Measurements from ENCODE around the gene HGS. TPM values are rescaled to one million over a fixed set of nuclear protein-coding genes. Genes with fewer than 3 reads are reported as not detected.
A peak's percentile ranks its signal among the peaks of the same experiment; 100 is the strongest.

Gene HGS
- total and polyA plus RNA-seq, 2 of the 13 experiments (the other 11 are each of a cell fraction or from before 2014, with no cell fraction given): 73.3 to 78.1 TPM

GRCh38 chr17:81666342-81667191 is 17.2 kb upstream of the HGS start, which contains the start of the genes CCDC137 and OXLD1 (continued):
- peak; percentile 70 for TF ChIP-seq HOXD1 (CRISPR knock-in tag; IDR thresholded peaks at IDR 0.05)
- peak; percentile 76; the same call in 1 of the 2 replicates for TF ChIP-seq ZFP37 (CRISPR knock-in tag; IDR thresholded peaks at IDR 0.05; ENCODE audit: borderline replicate concordance)
- no peak for TF ChIP-seq ZNF570 (CRISPR knock-in tag; IDR thresholded peaks at IDR 0.05; ENCODE audit: borderline replicate concordance)
- TF ChIP-seq ZNF772 (CRISPR knock-in tag; IDR thresholded peaks at IDR 0.05): peak; percentile 55
- 0 out of 2 replicates have a peak, but pooled peaks have one; percentile 80 for TF ChIP-seq ZNF180 (CRISPR knock-in tag; IDR thresholded peaks at IDR 0.05; ENCODE audit: borderline replicate concordance, low read depth)
- peak; percentile 15; the same call in 1 of the 2 replicates for TF ChIP-seq ZNF567 (CRISPR knock-in tag; IDR thresholded peaks at IDR 0.05; ENCODE audit: borderline replicate concordance)
- TF ChIP-seq ZNF274 (CRISPR knock-in tag; IDR thresholded peaks at IDR 0.05): peak; percentile 94
- TF ChIP-seq ISL2 (CRISPR knock-in tag; IDR thresholded peaks at IDR 0.05): peak; percentile 76
- TF ChIP-seq TBX3 (IDR thresholded peaks at IDR 0.05; ENCODE audit: borderline replicate concordance): no peak
- TF ChIP-seq EED (CRISPR knock-in tag; IDR thresholded peaks at IDR 0.05): peak; percentile 82
- TF ChIP-seq ZNF207 (IDR thresholded peaks at IDR 0.05; ENCODE audit: borderline replicate concordance): no peak
- TF ChIP-seq TAF15 (IDR thresholded peaks at IDR 0.05; ENCODE audit: low read depth, low read length, poor library complexity, severe bottlenecking): peak; percentile 90
- peak; percentile 99 for TF ChIP-seq ZNF138 (CRISPR knock-in tag; IDR thresholded peaks at IDR 0.05; ENCODE audit: low read depth)
- no peak for TF ChIP-seq NFRKB (IDR thresholded peaks at IDR 0.05)
- TF ChIP-seq NKX3-1 (CRISPR knock-in tag; IDR thresholded peaks at IDR 0.05): peak; percentile 75
- TF ChIP-seq, protein P1, sequence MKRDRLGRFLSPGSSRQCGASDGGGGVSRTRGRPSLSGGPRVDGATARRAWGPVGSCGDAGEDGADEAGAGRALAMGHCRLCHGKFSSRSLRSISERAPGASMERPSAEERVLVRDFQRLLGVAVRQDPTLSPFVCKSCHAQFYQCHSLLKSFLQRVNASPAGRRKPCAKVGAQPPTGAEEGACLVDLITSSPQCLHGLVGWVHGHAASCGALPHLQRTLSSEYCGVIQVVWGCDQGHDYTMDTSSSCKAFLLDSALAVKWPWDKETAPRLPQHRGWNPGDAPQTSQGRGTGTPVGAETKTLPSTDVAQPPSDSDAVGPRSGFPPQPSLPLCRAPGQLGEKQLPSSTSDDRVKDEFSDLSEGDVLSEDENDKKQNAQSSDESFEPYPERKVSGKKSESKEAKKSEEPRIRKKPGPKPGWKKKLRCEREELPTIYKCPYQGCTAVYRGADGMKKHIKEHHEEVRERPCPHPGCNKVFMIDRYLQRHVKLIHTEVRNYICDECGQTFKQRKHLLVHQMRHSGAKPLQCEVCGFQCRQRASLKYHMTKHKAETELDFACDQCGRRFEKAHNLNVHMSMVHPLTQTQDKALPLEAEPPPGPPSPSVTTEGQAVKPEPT (CRISPR knock-in tag; IDR thresholded peaks at IDR 0.05; ENCODE audit: low read depth): 0 out of 2 replicates have a peak, but pooled peaks have one; percentile 54
- 0 out of 2 replicates have a peak, but pooled peaks have one; percentile 43 for TF ChIP-seq ZNF543 (CRISPR knock-in tag; IDR thresholded peaks at IDR 0.05)
- no peak for TF ChIP-seq SP1 (IDR thresholded peaks at IDR 0.05)
- TF ChIP-seq SP1 (CRISPR knock-in tag; IDR thresholded peaks at IDR 0.05): peak; percentile 49; the same call in 1 of the 2 replicates
- TF ChIP-seq, protein P2, sequence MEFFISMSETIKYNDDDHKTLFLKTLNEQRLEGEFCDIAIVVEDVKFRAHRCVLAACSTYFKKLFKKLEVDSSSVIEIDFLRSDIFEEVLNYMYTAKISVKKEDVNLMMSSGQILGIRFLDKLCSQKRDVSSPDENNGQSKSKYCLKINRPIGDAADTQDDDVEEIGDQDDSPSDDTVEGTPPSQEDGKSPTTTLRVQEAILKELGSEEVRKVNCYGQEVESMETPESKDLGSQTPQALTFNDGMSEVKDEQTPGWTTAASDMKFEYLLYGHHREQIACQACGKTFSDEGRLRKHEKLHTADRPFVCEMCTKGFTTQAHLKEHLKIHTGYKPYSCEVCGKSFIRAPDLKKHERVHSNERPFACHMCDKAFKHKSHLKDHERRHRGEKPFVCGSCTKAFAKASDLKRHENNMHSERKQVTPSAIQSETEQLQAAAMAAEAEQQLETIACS (CRISPR knock-in tag; IDR thresholded peaks at IDR 0.05): no peak
- TF ChIP-seq ZNF670 (CRISPR knock-in tag; IDR thresholded peaks at IDR 0.05; ENCODE audit: borderline replicate concordance): peak; percentile 71; the same call in 1 of the 2 replicates
- peak; percentile 91 for TF ChIP-seq YY1 (IDR thresholded peaks at IDR 0.05; ENCODE audit: insufficient read depth, insufficient replicate concordance, low read depth, low read length)
- TF ChIP-seq DRAP1 (CRISPR knock-in tag; IDR thresholded peaks at IDR 0.05): peak; percentile 81; the same call in 1 of the 2 replicates
- peak; percentile 55; the same call in 1 of the 2 replicates for TF ChIP-seq BATF2 (CRISPR knock-in tag; IDR thresholded peaks at IDR 0.05)
- no peak for TF ChIP-seq NCOR1 (IDR thresholded peaks at IDR 0.05; ENCODE audit: borderline replicate concordance, low read length)
- peak; percentile 80 for TF ChIP-seq AGO2 (optimal IDR thresholded peaks at IDR 0.05; ENCODE audit: low read depth, low read length)
- peak; percentile 15; the same call in 1 of the 2 replicates for TF ChIP-seq SP5 (CRISPR knock-in tag; IDR thresholded peaks at IDR 0.05; ENCODE audit: borderline replicate concordance, low read depth)
